Nucleus accumbens (tissue), 56 donors: ENCODE data around the gene SUMF1.

ENCODE experiments used
- DNase-seq, 56 donors: peaks; one replicate each; lab custom pipeline; 2025; lab: John Stamatoyannopoulos, UW

Gene SUMF1

GRCh38 chr3:4498446-4498845 is 31.4 kb upstream of the SUMF1 start:
- DNase-seq, result no peak

DNA sequence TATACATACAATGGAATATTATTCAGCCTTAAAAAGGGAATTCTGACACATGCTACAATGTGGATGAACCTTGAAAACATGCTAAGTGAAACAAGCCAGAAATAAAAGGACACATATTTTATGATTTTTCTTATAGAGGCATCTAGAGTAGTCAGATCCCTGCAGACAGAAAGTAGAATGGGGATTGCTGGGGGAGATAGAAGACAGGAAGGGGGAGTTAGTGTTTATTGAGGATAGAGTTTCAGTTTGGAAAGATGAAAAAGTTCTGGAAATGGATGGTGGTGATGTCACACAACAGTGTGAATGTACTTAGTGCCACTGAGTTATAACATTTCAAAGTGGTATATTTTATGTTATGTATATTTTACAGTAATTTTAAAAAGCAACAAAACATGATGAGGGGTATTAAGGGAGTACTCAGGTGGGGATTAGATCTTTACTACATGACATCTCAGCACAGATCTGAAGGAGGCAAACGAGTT is 30.8 kb upstream of the SUMF1 start:
- no peak for DNase-seq

GRCh38 chr3:4497005-4497692 is 30.1 kb upstream of the SUMF1 start:
- DNase-seq, result no peak

DNA sequence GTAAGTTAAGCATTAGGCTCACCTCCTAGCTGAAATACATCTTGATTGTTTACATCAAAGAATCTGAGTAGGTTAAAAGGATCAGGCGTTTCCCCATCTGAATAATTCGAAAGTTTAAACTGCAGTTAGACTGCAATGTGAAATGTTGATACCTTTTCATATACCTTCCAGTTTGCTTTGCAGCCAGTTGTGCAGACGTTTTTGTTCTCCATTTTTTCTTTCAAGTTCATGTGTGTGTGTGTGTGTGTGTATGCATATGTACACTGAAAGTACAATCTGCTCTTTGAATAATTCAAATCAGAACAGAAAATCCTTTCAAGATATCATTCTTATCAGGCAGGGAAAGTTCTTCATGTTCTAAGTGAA is 29.0 kb upstream of the SUMF1 start:
- no peak for DNase-seq

DNA sequence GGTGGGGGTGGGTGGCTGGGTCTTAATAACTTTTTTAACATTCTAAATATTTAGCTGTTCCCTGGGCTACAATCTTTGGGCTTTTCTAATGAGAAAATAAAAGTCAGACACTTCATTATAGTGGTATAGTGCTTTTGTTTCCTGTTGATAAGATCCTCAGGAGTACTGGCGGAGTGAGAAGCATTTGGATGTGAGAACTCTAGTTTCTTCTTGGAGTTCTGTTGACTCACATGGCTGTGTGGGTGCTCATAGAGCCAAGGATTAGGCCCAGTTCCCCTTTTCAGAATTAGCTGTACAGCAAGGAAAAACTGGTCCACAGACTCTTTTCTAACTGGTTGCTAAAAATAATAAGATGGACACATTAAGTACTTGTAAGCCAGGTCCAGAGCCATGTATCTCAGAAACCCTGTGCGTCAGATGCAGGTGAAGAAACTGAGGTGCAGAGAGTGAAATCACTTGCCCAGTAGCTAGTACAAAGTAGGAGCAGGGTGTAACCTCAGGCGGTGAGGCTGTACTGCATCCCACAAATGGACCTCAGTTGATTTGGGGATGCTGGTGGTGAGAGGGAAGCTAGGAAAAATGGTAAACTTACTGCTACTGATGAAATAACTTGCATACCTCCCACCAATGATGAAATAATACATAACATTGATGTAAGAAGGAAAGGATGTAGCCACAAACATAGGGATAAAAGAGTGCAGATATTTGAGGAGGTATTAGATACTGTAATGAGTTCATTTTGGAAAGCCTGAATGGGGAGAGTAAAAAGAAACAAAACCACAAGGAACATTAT is 28.4 kb upstream of the SUMF1 start:
- peak in 1 of 56 donors; percentile 10 for DNase-seq

DNA sequence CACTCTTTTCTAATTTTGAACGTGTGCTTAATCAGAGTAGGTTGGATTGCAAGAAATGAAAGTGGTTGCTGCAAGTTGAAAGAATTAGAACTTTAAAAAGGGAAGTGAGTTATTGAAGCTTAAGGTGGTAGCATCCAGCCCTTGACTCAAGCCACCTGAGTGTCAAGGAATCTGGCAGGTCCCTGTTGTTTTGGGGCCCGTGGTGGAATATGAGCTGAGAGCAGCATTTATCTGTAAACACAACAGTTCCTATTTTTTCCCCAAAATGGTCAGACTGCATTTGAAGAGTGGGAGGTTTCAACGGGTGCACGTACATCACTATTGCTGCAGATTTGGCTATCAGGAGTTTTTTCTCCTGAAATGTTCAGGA is 27.8 kb upstream of the SUMF1 start:
- DNase-seq, result no peak

DNA sequence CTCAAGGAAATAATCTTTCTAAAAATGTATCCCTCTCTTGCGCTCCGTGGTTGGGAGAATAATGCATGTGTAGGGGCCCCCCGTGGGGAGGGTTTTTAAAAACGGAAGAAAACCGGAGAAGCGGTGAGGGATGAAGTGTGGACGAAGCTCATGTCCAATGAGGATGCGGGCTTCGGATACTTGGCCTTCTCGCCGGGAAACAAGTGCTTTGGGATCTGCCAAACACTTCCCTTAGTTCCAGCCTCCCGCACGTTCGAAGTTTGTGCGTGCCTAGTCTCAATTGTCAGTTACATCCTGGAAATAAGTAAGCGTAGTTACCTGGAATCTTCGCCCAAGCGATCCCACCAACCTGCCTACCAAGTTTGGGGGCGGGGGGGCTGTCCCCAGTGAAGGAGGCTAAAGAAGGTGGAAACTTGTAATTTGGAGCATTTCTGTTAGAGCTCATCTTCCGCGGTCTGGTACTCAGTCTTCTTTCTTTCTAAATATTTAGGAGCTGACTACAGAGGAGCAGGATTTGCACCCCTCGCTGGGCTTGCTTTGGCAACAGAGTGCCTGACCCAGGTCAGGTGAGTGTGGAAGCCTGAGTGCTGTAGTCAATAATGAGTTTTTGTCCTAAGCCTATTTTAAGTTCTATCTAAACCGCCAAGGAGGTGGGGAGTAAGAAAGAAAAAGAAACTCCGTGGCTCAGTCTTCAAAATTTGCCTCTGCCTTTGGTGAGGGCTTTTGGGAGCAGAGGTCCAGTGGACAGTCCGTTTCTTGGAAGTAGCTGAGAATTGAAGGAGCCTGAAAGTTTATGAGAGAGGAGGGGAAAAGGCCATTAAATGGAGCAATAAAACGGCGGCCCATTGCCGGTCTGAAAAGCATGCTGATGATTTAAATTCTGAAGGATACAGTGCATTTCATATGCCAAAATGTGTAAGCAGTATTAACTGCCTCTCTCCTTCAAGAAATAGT is 27.1 kb upstream of the SUMF1 start:
- DNase-seq, result peak in 17 of 56 donors; percentile 5 to 51 (median 15)

DNA sequence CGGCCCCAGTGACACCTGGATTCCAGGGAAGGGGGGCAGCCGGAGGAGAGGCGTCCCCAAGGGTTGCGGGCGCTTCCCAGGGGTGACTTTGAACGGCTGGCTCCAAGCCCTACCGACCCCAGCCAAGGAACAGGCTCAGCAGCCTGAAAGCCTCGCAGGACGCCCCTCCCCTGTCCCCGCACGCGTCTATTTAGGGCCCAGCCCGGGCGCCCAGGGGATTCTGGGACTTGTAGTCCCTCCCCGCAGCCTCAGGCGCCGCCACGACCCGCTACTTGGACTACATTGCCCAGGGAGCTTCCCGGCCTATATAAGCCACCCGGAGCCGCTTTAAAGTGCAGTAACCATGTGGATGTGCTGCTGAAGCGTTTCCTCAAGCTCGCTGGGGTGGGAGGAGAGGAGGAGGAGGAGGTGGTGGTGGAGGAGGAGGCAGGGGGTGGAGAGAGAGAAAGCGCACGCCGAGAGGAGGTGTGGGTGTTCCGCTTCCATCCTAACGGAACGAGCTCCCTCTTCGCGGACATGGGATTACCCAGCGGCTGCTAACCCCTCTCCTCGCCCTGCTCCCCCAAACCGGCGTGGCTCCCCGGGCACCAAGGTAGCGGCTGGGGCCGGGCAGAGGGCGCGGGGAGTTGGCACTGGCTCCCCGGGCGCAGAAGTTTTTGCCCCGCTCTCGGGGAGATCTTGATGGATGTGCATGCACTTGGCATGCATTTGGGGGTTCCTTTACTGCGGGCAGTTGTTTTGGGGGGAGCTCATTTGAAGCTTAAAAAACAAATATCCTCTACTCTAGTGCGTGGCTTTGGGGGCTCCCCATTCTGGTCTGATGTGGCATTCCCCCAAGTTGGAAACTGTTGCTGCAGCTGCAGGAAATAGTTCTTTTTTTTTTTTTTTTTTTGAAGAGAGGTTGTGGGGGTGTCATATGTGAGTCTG is 26.2 kb upstream of the SUMF1 start, which contains the start of gene ITPR1:
Gene ITPR1, plus strand, starts transcription at position 335 of the 927 bp plus-strand sequence. CDS start 23,144 bp downstream, outside the sequence.
- peak; percentile 52 to 99 (median 94) for DNase-seq

DNA sequence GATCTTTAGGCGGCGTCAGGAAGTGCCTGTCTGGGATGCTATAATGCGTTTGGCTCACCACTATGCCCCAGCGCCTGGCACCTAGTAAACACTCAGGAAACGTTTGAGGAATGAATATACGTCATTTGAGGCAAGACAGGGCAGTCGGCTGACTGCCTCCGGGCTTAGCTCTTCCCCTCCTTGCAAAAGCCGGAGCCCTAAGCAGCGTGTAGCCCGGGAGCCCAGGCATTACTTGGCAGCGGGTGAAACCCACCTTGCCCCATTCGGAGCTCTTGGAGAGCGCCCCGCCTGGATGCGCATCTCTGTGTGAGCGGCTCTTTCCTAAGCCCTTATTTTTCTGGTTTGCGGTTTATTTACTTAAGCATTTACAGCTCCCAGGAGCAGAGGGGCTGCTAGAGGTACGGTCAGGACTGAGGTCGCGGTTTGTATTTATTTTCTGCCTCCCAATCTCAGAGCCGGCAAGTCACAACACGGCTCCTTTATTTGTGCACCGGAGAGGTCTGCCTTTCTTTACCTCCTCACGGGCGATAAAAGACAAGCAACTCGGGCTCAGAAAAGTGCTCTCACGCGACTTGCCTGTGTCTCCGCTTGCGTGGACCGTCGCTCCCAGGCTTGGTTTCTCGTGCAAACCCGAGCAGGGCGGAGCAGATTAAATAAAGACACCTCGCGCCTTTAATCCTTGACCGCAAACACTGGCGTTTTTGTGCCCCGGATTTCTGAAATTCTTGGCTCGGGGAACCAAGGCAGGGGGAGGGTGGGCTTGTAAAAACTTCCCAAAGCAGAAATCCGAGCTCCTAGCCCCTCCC is 25.3 kb upstream of the SUMF1 start:
- DNase-seq, result peak in 32 of 56 donors; percentile 4 to 64 (median 36)

GRCh38 chr3:4491855-4492207 is 24.8 kb upstream of the SUMF1 start:
- DNase-seq, result no peak

DNA sequence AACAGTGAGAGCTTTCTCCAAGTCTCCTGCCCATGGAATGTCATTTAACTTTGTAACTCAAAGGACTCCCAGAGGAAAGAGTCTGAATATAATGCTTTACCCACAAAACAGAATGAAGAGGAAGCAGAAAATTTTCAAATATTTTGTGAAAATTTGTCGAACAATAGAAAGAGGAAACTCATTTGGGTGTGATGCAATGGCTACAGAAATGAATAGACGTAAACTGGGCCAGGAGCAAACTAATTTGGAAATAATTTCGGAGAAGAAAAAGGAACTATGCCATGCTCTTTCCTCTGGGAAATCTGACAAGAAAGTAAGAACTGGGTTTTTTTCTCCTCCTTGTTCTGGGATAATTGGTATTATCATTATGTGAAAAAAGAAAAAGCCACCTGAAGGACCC is 11.2 kb upstream of the SUMF1 start:
- DNase-seq, result no peak

GRCh38 chr3:4476496-4476895 is 9.4 kb upstream of the SUMF1 start:
- no peak for DNase-seq

- DNase-seq, result no peak
Observed at GRCh38 chr3:4475804-4476203, 8.7 kb upstream of the SUMF1 start.

- peak in 7 of 56 donors; percentile 2 to 22 (median 4) for DNase-seq
Observed at GRCh38 chr3:4474683-4475490, 7.8 kb upstream of the SUMF1 start.

GRCh38 chr3:4472766-4473165 is 5.7 kb upstream of the SUMF1 start:
- DNase-seq, result no peak

GRCh38 chr3:4472312-4472711 is 5.2 kb upstream of the SUMF1 start:
- DNase-seq, result no peak

GRCh38 chr3:4471907-4472306 is 4.8 kb upstream of the SUMF1 start:
- DNase-seq, result no peak

GRCh38 chr3:4467522-4467867 is 426 bp upstream of the SUMF1 start:
- DNase-seq, result peak in 3 of 56 donors; percentile 4 to 28 (median 23)
